ENCODE data around the gene STX11. TPM values are rescaled to one million over a fixed set of nuclear protein-coding genes. Genes with fewer than 3 reads are reported as not detected.

The STX11 gene
- polyA plus RNA-seq, 1 donor (not counting 4 experiments of a cell fraction or from before 2014, with no cell fraction given) = 0.28 TPM

DNA sequence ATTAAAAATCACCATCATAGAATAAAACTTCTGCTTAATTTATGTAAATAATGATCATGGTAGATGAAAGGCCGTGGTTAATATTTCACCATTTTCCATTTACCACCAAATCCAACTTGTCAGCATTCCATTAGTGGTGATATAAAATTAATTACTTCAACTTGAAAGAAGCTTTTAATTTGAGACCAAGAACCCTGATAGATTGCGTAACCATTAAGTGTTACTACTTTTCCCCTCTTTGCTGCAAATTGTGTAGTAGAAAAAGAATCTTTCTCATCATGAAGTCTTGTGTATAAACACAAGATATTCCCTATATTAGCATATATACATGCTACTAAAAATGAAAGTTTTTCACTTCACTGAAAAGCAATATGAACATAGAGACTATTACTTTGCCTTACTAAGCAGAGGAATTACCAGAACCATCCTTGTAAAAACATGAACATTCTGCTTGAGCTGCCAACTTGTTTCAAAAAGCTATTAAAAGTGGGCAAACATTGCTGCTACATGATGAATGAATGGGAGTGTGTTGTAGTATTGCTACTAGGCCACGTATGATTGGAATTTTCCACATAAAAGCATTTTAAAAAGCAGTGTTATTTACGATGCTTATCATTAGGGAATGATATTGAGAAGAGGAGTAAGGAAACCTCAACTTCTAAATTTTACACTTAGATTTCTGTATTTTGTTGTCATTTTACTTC is 35.0 kb downstream of the STX11 start:
- Histone ChIP-seq H3K9ac (ENCODE audit: control insufficient read depth, extremely low read depth, insufficient read depth, low read length) (no peak overlapping the region), H3K4me3 (ENCODE audit: control insufficient read depth in 2 of 3, extremely low read depth in 1 of 3, insufficient read depth in 2 of 3, low read depth in 1 of 3, low read length in 3 of 3) (no peak overlapping the region), H3K9me1 (ENCODE audit: control insufficient read depth, extremely low read depth, insufficient read depth, low read length) (no peaks in the 10 kb centered on the region), H3K4me1 (ENCODE audit: control insufficient read depth, extremely low read depth, insufficient read depth, low read length) (no peaks in the 10 kb centered on the region), H3K27me3 (ENCODE audit: control insufficient read depth, extremely low read depth, insufficient read depth, low read length) (no peaks in the 10 kb centered on the region), H4K20me1 (ENCODE audit: control insufficient read depth, extremely low read depth, insufficient read depth, low read length) (no peaks in the 10 kb centered on the region), H2AFZ (ENCODE audit: control insufficient read depth, low read length) (no peak overlapping the region), H3K36me3 (ENCODE audit: control insufficient read depth in 2 of 2, extremely low read depth in 1 of 2, insufficient read depth in 2 of 2, low read length in 2 of 2) (no peaks in the 10 kb centered on the region), H3K9me3 (ENCODE audit: control insufficient read depth, low read depth, low read length) (no peaks in the 10 kb centered on the region), H3K79me2 (ENCODE audit: control insufficient read depth, insufficient read depth, low read length) (no peaks in the 10 kb centered on the region), H3K4me2 (ENCODE audit: control insufficient read depth, extremely low read depth, insufficient read depth, low read depth, low read length) (no peak overlapping the region), H3K27ac (ENCODE audit: control insufficient read depth, insufficient read depth, low read length) (no peak overlapping the region)
- FAIRE-seq (no peak), DNase-seq (ENCODE audit: low read depth, low spot score) (no peak)
- TF ChIP-seq, protein P1, sequence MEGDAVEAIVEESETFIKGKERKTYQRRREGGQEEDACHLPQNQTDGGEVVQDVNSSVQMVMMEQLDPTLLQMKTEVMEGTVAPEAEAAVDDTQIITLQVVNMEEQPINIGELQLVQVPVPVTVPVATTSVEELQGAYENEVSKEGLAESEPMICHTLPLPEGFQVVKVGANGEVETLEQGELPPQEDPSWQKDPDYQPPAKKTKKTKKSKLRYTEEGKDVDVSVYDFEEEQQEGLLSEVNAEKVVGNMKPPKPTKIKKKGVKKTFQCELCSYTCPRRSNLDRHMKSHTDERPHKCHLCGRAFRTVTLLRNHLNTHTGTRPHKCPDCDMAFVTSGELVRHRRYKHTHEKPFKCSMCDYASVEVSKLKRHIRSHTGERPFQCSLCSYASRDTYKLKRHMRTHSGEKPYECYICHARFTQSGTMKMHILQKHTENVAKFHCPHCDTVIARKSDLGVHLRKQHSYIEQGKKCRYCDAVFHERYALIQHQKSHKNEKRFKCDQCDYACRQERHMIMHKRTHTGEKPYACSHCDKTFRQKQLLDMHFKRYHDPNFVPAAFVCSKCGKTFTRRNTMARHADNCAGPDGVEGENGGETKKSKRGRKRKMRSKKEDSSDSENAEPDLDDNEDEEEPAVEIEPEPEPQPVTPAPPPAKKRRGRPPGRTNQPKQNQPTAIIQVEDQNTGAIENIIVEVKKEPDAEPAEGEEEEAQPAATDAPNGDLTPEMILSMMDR (optimal IDR thresholded peaks at IDR 0.05 in 1 of 3, IDR thresholded peaks at IDR 0.05 in 1 of 3, conservative IDR thresholded peaks at IDR 0.05 in 1 of 3; ENCODE audit: extremely low read depth in 1 of 3, insufficient read depth in 2 of 3, low read length in 3 of 3) = no peak
- no peak for TF ChIP-seq EZH2 (IDR thresholded peaks at IDR 0.05; ENCODE audit: low read length)
- dilution Hi-C loops (cut with MboI; ENCODE audit: extremely low pct_ligation_motif_present, low sequenced_read_pairs) = no loop called here

DNA sequence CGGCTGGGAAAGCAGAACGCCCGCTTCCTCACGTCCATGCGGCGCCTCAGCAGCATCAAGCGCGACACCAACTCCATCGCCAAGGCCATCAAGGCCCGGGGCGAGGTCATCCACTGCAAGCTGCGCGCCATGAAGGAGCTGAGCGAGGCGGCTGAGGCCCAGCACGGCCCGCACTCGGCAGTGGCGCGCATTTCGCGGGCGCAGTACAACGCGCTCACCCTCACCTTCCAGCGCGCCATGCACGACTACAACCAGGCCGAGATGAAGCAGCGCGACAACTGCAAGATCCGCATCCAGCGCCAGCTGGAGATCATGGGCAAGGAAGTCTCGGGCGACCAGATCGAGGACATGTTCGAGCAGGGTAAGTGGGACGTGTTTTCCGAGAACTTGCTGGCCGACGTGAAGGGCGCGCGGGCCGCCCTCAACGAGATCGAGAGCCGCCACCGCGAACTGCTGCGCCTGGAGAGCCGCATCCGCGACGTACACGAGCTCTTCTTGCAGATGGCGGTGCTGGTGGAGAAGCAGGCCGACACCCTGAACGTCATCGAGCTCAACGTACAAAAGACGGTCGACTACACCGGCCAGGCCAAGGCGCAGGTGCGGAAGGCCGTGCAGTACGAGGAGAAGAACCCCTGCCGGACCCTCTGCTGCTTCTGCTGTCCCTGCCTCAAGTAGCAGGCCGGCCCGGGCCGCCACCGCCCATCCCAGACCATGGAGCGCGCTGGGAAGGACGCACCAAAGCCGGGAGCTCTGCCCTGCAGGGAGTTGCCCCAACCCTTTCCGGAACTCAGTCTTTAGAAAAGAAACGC is 36.7 kb downstream of the STX11 start:
- no peak for DNase-seq (ENCODE audit: low read depth, low spot score)
- Histone ChIP-seq H3K4me1 (ENCODE audit: control insufficient read depth, extremely low read depth, insufficient read depth, low read length) (no peaks in the 10 kb centered on the region), H3K9me1 (ENCODE audit: control insufficient read depth, extremely low read depth, insufficient read depth, low read length) (no peaks in the 10 kb centered on the region), H3K9ac (ENCODE audit: control insufficient read depth, extremely low read depth, insufficient read depth, low read length) (no peak overlapping the region), H3K4me3 (ENCODE audit: control insufficient read depth in 2 of 3, extremely low read depth in 1 of 3, insufficient read depth in 2 of 3, low read depth in 1 of 3, low read length in 3 of 3) (no peak overlapping the region), H3K9me3 (ENCODE audit: control insufficient read depth, low read depth, low read length) (no peaks in the 10 kb centered on the region), H3K27me3 (ENCODE audit: control insufficient read depth, extremely low read depth, insufficient read depth, low read length) (no peaks in the 10 kb centered on the region), H3K79me2 (ENCODE audit: control insufficient read depth, insufficient read depth, low read length) (no peaks in the 10 kb centered on the region), H3K4me2 (ENCODE audit: control insufficient read depth, extremely low read depth, insufficient read depth, low read depth, low read length) (no peak overlapping the region), H4K20me1 (ENCODE audit: control insufficient read depth, extremely low read depth, insufficient read depth, low read length) (no peaks in the 10 kb centered on the region), H3K36me3 (ENCODE audit: control insufficient read depth in 2 of 2, extremely low read depth in 1 of 2, insufficient read depth in 2 of 2, low read length in 2 of 2) (no peaks in the 10 kb centered on the region), H2AFZ (ENCODE audit: control insufficient read depth, low read length) (no peak overlapping the region), H3K27ac (ENCODE audit: control insufficient read depth, insufficient read depth, low read length) (no peak overlapping the region)
- FAIRE-seq = no peak
- TF ChIP-seq EZH2 (IDR thresholded peaks at IDR 0.05; ENCODE audit: low read length) = no peak
- TF ChIP-seq, protein P1 (optimal IDR thresholded peaks at IDR 0.05 in 1 of 3, IDR thresholded peaks at IDR 0.05 in 1 of 3, conservative IDR thresholded peaks at IDR 0.05 in 1 of 3; ENCODE audit: extremely low read depth in 1 of 3, insufficient read depth in 2 of 3, low read length in 3 of 3) = no peak
- dilution Hi-C loops (cut with MboI; ENCODE audit: extremely low pct_ligation_motif_present, low sequenced_read_pairs) = no loop called here

All from keratinocyte (primary cell).